Endothelial cell of umbilical vein (primary cell): ENCODE data around the gene SH3GLB2. TPM values are rescaled to one million over a fixed set of nuclear protein-coding genes. Genes with fewer than 3 reads are reported as not detected.

Experiments
- BruUV-seq: library from RNA; stranded (reverse); fragments of 400-500 nt; replicated peaks from 2 replicates; lab custom pipeline; 2021; lab: Mats Ljungman, UMichigan
- CTCF ChIA-PET: fragments of 300-600, 350-600 bp; sonication (Branson Sonifier 250); formaldehyde crosslinking; loops from one replicate; lab custom pipeline; 2021; ENCODE audit warnings: antibody characterized with exemption, inconsistent platforms; lab: Charles Lee
- POLR2A ChIA-PET: fragments of 300-600, 350-600 bp; sonication (Branson Sonifier 250); formaldehyde crosslinking; loops from one replicate; lab custom pipeline; 2021; ENCODE audit warnings: antibody characterized with exemption, inconsistent platforms; lab: Charles Lee
- DNase-seq: peaks from one replicate; pipeline ENCODE4 v3.0.0-alpha.2; 2011; ENCODE audit warnings: low read depth, low spot score
- FAIRE-seq: peaks from 2 replicates; lab custom pipeline; 2011; peaks lifted over from hg19 to GRCh38; lab: Jason Lieb, UNC
- H2AFZ ChIP-seq: 2 replicates; pipeline ENCODE4 v1.6.0; 2012; ENCODE audit warnings: low read depth, low read length, control low read depth, inconsistent platforms
- H3K27ac ChIP-seq: 2 replicates; pipeline ENCODE4 v1.5.1; 2011; ENCODE audit warnings: low read depth, mild to moderate bottlenecking, control low read depth, low read length, moderate library complexity; ENCODE audit not compliant: insufficient read depth
- H3K27me3 ChIP-seq, 2 experiments: 2 replicates each; pipeline versions ENCODE4 v1.6.0 to v1.6.1; 2011; ENCODE audit warnings: low read length in 2 of 2, mixed read lengths in 1 of 2; ENCODE audit not compliant: control insufficient read depth in 2 of 2, insufficient read depth in 2 of 2
- H3K36me3 ChIP-seq, 2 experiments: 2 replicates in 1 of 2; 3 replicates in 1 of 2; pipeline ENCODE4 v1.5.1; 2011; ENCODE audit warnings: low read length in 2 of 2, mild to moderate bottlenecking in 1 of 2, moderate library complexity in 1 of 2; ENCODE audit not compliant: control insufficient read depth in 2 of 2, insufficient read depth in 2 of 2; ENCODE audit errors: extremely low read depth in 1 of 2
- H3K4me1 ChIP-seq: 3 replicates; pipeline ENCODE4 v1.5.1; 2011; ENCODE audit warnings: mild to moderate bottlenecking, low read length; ENCODE audit not compliant: control insufficient read depth, insufficient read depth; ENCODE audit errors: extremely low read depth
- H3K4me2 ChIP-seq: 2 replicates; pipeline ENCODE4 v1.6.1; 2011; ENCODE audit warnings: low read length, control low read depth, mixed read lengths; ENCODE audit not compliant: insufficient read depth
- H3K4me3 ChIP-seq, 3 experiments: fragments of 200-600 bp in 1 of 3; sonication (generic), shearing (Covaris generic) in 1 of 3; replicated peaks in 1 of 3; 2 replicates each; pipeline ENCODE4 v1.5.1; 2011 to 2016; ENCODE audit warnings: control low read depth in 3 of 3, low read length in 3 of 3, mild to moderate bottlenecking in 2 of 3, inconsistent platforms in 1 of 3, low read depth in 1 of 3, moderate library complexity in 1 of 3; ENCODE audit not compliant: insufficient read depth in 1 of 3
- H3K79me2 ChIP-seq: 2 replicates; pipeline ENCODE4 v1.6.0; 2012; ENCODE audit warnings: low read length, inconsistent platforms; ENCODE audit not compliant: control insufficient read depth, insufficient read depth
- H3K9ac ChIP-seq: replicated peaks from 2 replicates; pipeline ENCODE3; 2011; ENCODE audit warnings: low read length, control low read depth; ENCODE audit not compliant: insufficient read depth; ENCODE audit errors: extremely low read depth
- H3K9me1 ChIP-seq: replicated peaks from 3 replicates; pipeline ENCODE4 v1.6.0; 2011; ENCODE audit warnings: mild to moderate bottlenecking, low read length; ENCODE audit not compliant: control insufficient read depth, insufficient read depth; ENCODE audit errors: extremely low read depth
- H3K9me3 ChIP-seq: replicated peaks from 2 replicates; pipeline ENCODE4 v1.5.1; 2012; ENCODE audit warnings: low read length, inconsistent platforms; ENCODE audit not compliant: control insufficient read depth, insufficient read depth
- H4K20me1 ChIP-seq: replicated peaks from 2 replicates; pipeline ENCODE3; 2011; ENCODE audit warnings: mild to moderate bottlenecking, low read length; ENCODE audit not compliant: control insufficient read depth, insufficient read depth; ENCODE audit errors: extremely low read depth
- EZH2 ChIP-seq: IDR thresholded peaks from 2 replicates; pipeline ENCODE4 v1.6.1; 2012; ENCODE audit warnings: borderline replicate concordance, low read depth, mild to moderate bottlenecking, moderate library complexity, low read length, inconsistent platforms; ENCODE audit not compliant: severe bottlenecking
- FOS ChIP-seq: IDR thresholded peaks from 2 replicates; pipeline ENCODE4 v1.6.1; 2011; ENCODE audit warnings: mild to moderate bottlenecking, low read length, moderate library complexity, borderline replicate concordance; ENCODE audit not compliant: insufficient read depth
- GATA2 ChIP-seq: IDR thresholded peaks from 2 replicates; pipeline ENCODE4 v1.7.0; 2011; ENCODE audit warnings: low read depth, mild to moderate bottlenecking, moderate library complexity, mixed read lengths, low read length; ENCODE audit not compliant: insufficient read length, insufficient read depth
- JUN ChIP-seq: IDR thresholded peaks from 2 replicates; pipeline ENCODE4 v1.6.1; 2011; ENCODE audit warnings: borderline replicate concordance, low read depth; ENCODE audit not compliant: insufficient read length, insufficient read depth
- MYC ChIP-seq: IDR thresholded peaks from one replicate; pipeline ENCODE4 v1.6.1; 2011; ENCODE audit warnings: mild to moderate bottlenecking, low read depth, low read length
- POLR2A ChIP-seq: IDR thresholded peaks from 2 replicates; pipeline ENCODE4 v1.6.1; 2012; ENCODE audit warnings: low read depth, mild to moderate bottlenecking, control low read depth, low read length
- POLR2AphosphoS5 ChIP-seq: IDR thresholded peaks from 2 replicates; pipeline ENCODE4 v1.6.1; 2012; ENCODE audit warnings: low read depth, mild to moderate bottlenecking, control low read depth, low read length, moderate library complexity; ENCODE audit not compliant: insufficient read depth
- dilution Hi-C: fragments of 300-500 bp; cut with MboI; formaldehyde crosslinking; loops from one replicate; pipeline ENCODE4 v1.15.0; 2019; ENCODE audit warnings: low sequenced_read_pairs; ENCODE audit not compliant: extremely low pct_ligation_motif_present
- intact Hi-C: fragments of 100-400 bp; cut with micrococcal nuclease; formaldehyde crosslinking; loops from one replicate; pipeline ENCODE4 v1.10.0; 2022
- polyA plus RNA-seq, 4 experiments: library from polyadenylated mRNA; depleted of rRNA in 3 of 4; stranded (reverse) in 3 of 4; unstranded in 1 of 4; fragments of >200 nt; gene quantifications; 2 replicates each; pipeline versions ENCODE4 v1.2.1 to v1.2.3, GENCODE V29; 2011 to 2012; ENCODE audit warnings: missing spikeins in 1 of 4
- total RNA-seq: library from RNA; stranded (reverse); gene quantifications from 2 replicates; pipeline ENCODE4 v1.2.3, GENCODE V29; 2021
- TF ChIP-seq, protein P1 (sequence below): IDR thresholded peaks from 2 replicates; pipeline ENCODE4 v1.6.1; 2011; ENCODE audit not compliant: insufficient read depth, insufficient read length
- TF ChIP-seq, protein P2 (sequence below), 2 donors: IDR thresholded peaks; 1 replicate in 1 of 2; 2 replicates in 1 of 2; pipeline ENCODE4 v1.5.1; 2011; ENCODE audit warnings: low read length in 2 of 2, mild to moderate bottlenecking in 2 of 2, moderate library complexity in 2 of 2, control low read depth in 1 of 2, inconsistent platforms in 1 of 2, low read depth in 1 of 2; ENCODE audit not compliant: insufficient read depth in 1 of 2; ENCODE audit errors: extremely low read depth in 1 of 2

Gene SH3GLB2
- total and polyA plus RNA-seq, 2 donors (not counting 3 experiments of a cell fraction or from before 2014, with no cell fraction given) = 58.8 to 77.5 TPM

DNA sequence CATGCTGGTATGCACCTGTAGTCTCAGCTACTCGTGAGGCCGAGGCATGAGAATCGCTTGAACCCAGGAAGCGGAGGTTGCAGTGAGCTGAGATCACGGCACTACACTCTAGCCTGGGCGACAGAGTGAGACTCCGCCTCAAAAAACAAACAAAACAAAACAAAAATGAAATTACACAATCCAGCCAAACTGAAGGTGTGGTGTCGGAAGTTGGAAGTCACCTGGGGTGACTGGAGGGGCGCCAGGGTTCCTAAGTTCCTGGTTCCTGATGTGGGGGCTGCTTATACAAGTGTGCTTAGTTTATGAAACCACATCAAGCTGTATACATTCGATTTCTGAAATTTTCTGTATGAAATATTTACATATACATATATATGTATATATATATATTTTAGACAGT lies 49.1 kb upstream of the SH3GLB2 start:
- H3K4me1 ChIP-seq = peaks cover 14% of the 10 kb centered on the region
- H3K9ac ChIP-seq = no peak overlapping the region
- no peaks in the 10 kb centered on the region for H4K20me1 ChIP-seq
- H3K36me3 ChIP-seq = no peaks in the 10 kb centered on the region
- peaks cover 7% of the 10 kb centered on the region for H3K79me2 ChIP-seq
- FAIRE-seq (no peak), DNase-seq (no peak)
- H3K27ac ChIP-seq = no peak overlapping the region
- no peaks in the 10 kb centered on the region for H3K27me3 ChIP-seq
- BruUV-seq = no TSS peak
- TF ChIP-seq, protein P1, sequence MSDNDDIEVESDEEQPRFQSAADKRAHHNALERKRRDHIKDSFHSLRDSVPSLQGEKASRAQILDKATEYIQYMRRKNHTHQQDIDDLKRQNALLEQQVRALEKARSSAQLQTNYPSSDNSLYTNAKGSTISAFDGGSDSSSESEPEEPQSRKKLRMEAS = no peak
- no peak for TF ChIP-seq FOS
- no peak for TF ChIP-seq JUN
- no peak for TF ChIP-seq EZH2
- TF ChIP-seq, protein P2, sequence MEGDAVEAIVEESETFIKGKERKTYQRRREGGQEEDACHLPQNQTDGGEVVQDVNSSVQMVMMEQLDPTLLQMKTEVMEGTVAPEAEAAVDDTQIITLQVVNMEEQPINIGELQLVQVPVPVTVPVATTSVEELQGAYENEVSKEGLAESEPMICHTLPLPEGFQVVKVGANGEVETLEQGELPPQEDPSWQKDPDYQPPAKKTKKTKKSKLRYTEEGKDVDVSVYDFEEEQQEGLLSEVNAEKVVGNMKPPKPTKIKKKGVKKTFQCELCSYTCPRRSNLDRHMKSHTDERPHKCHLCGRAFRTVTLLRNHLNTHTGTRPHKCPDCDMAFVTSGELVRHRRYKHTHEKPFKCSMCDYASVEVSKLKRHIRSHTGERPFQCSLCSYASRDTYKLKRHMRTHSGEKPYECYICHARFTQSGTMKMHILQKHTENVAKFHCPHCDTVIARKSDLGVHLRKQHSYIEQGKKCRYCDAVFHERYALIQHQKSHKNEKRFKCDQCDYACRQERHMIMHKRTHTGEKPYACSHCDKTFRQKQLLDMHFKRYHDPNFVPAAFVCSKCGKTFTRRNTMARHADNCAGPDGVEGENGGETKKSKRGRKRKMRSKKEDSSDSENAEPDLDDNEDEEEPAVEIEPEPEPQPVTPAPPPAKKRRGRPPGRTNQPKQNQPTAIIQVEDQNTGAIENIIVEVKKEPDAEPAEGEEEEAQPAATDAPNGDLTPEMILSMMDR (IDR thresholded peaks at IDR 0.05; ENCODE audit: extremely low read depth in 1 of 2, insufficient read depth in 1 of 2, low read depth in 1 of 2, low read length in 2 of 2) = no peak
- no peak for TF ChIP-seq MYC
- TF ChIP-seq POLR2A = no peak
- TF ChIP-seq POLR2AphosphoS5 = no peak
- no peak for TF ChIP-seq GATA2
- H3K4me3 ChIP-seq = no peak overlapping the region
- ChIA-PET POLR2A (no interaction called here), CTCF (no interaction called here)
- no peaks in the 10 kb centered on the region for H3K9me3 ChIP-seq
- H2AFZ ChIP-seq = no peak overlapping the region
- H3K4me2 ChIP-seq = no peak overlapping the region
- no peaks in the 10 kb centered on the region for H3K9me1 ChIP-seq
- dilution Hi-C loops = no loop called here
- intact Hi-C loops = no loop called here
